GM19438 (cell line): ENCODE measurements around the gene LEO1.

Experiments used
- ATAC-seq: cut with Tn5 transposase; IDR thresholded peaks from one replicate; pipeline ENCODE4 v1.9.1; 2021; ENCODE audit warnings: low read depth; ENCODE audit not compliant: unreplicated experiment

LEO1 gene

GRCh38 chr15:51935466-51936104, 36.0 kb downstream of the LEO1 start:
- peak; percentile 88 for ATAC-seq

GRCh38 chr15:51932161-51932560, 39.4 kb downstream of the LEO1 start:
- ATAC-seq: no peak

- ATAC-seq: no peak
These were observed 39.9 kb downstream of the LEO1 start for GRCh38 chr15:51931638-51932037.

- no peak for ATAC-seq
These were observed 40.6 kb downstream of the LEO1 start for GRCh38 chr15:51931016-51931415.

- no peak for ATAC-seq
These were observed 44.8 kb downstream of the LEO1 start for GRCh38 chr15:51926809-51927208.

- no peak for ATAC-seq
These were observed 47.2 kb downstream of the LEO1 start for GRCh38 chr15:51924156-51925068.

- ATAC-seq: no peak
These were observed 54.1 kb downstream of the LEO1 start for GRCh38 chr15:51917493-51917892.

- ATAC-seq: no peak
These were observed 59.0 kb downstream of the LEO1 start for GRCh38 chr15:51912528-51912927.

- no peak for ATAC-seq
These were observed 62.0 kb downstream of the LEO1 start for GRCh38 chr15:51909584-51909983.

- no peak for ATAC-seq
These were observed 63.3 kb downstream of the LEO1 start for GRCh38 chr15:51908316-51908715.

- no peak for ATAC-seq
These were observed 64.3 kb downstream of the LEO1 start for GRCh38 chr15:51907136-51907862.

- no peak for ATAC-seq
These were observed 66.6 kb downstream of the LEO1 start for GRCh38 chr15:51904931-51905330.

GRCh38 chr15:51904421-51904820, 67.2 kb downstream of the LEO1 start:
- ATAC-seq: no peak

- no peak for ATAC-seq
These were observed 82.1 kb downstream of the LEO1 start for GRCh38 chr15:51889486-51889885.

- no peak for ATAC-seq
These were observed 82.9 kb downstream of the LEO1 start for GRCh38 chr15:51888593-51889195.
